HepG2 (cell line): ENCODE data around the gene C16orf86. TPM values are rescaled to one million over a fixed set of nuclear protein-coding genes. Genes with fewer than 3 reads are reported as not detected.

Experiments used
- ARNT ChIP-seq: fragments of 450-650 bp; IDR thresholded peaks from 2 replicates; pipeline ENCODE4 v1.6.1; 2017
- CENPT ChIP-seq: sonication (generic); formaldehyde crosslinking; IDR thresholded peaks from 2 replicates; pipeline ENCODE4 v1.8.0; 2022; ENCODE audit warnings: low read depth, mild to moderate bottlenecking, moderate library complexity, missing genetic modification reagents
- IKZF4 ChIP-seq: sonication (generic); formaldehyde crosslinking; IDR thresholded peaks from 2 replicates; pipeline ENCODE4 v1.5.1; 2020; ENCODE audit warnings: borderline replicate concordance, mild to moderate bottlenecking, low read depth, missing genetic modification reagents; ENCODE audit errors: not compliant biosample characterization
- JDP2 ChIP-seq: sonication (generic); formaldehyde crosslinking; IDR thresholded peaks from 2 replicates; pipeline ENCODE4 v1.8.1; 2022; ENCODE audit warnings: missing genetic modification reagents, borderline replicate concordance
- KDM5B ChIP-seq: sonication (generic); formaldehyde crosslinking; IDR thresholded peaks from 2 replicates; pipeline ENCODE4 v1.4.0; 2020; ENCODE audit warnings: missing genetic modification reagents, mild to moderate bottlenecking, borderline replicate concordance
- MED8 ChIP-seq: sonication (generic); formaldehyde crosslinking; IDR thresholded peaks from 2 replicates; pipeline ENCODE4 v1.8.1; 2023; ENCODE audit warnings: mild to moderate bottlenecking, missing genetic modification reagents; ENCODE audit not compliant: insufficient replicate concordance
- MIXL1 ChIP-seq: IDR thresholded peaks from 2 replicates; pipeline ENCODE4 v1.6.1; 2016
- RFX3 ChIP-seq: IDR thresholded peaks from 2 replicates; pipeline ENCODE4 v1.6.1; 2016; ENCODE audit warnings: missing biosample characterization, missing genetic modification reagents
- SALL2 ChIP-seq: sonication (generic); formaldehyde crosslinking; IDR thresholded peaks from 2 replicates; pipeline ENCODE4 v1.8.1; 2023; ENCODE audit warnings: mild to moderate bottlenecking, missing genetic modification reagents, inconsistent platforms
- TOPORS ChIP-seq: sonication (generic); formaldehyde crosslinking; IDR thresholded peaks from 2 replicates; pipeline ENCODE4 v1.8.0; 2023; ENCODE audit warnings: mild to moderate bottlenecking, missing genetic modification reagents
- ZBTB38 ChIP-seq: sonication (generic); formaldehyde crosslinking; IDR thresholded peaks from 2 replicates; pipeline ENCODE4 v1.5.1; 2020; ENCODE audit warnings: mild to moderate bottlenecking, missing genetic modification reagents
- ZNF331 ChIP-seq: sonication (generic); formaldehyde crosslinking; IDR thresholded peaks from 2 replicates; pipeline ENCODE4 v1.4.0; 2020; ENCODE audit warnings: missing genetic modification reagents
- ZNF431 ChIP-seq: sonication (generic); formaldehyde crosslinking; IDR thresholded peaks from 2 replicates; pipeline ENCODE4 v1.9.0; 2022; ENCODE audit warnings: missing genetic modification reagents, low read depth, mild to moderate bottlenecking, borderline replicate concordance
- ZNF7 ChIP-seq: IDR thresholded peaks from 2 replicates; pipeline ENCODE4 v1.6.1; 2016; ENCODE audit warnings: missing biosample characterization, missing genetic modification reagents
- polyA plus RNA-seq, 8 experiments: library from polyadenylated mRNA; depleted of rRNA in 3 of 8; stranded (reverse) in 7 of 8; unstranded in 1 of 8; fragments of >200 nt; fragmentation: Illumina TruSeq in 4 of 8; extraction: Trizol in 4 of 8; gene quantifications; 2 replicates each; pipeline versions ENCODE4 v1.2.1 to v1.2.3, GENCODE V29; 2011 to 2016; ENCODE audit warnings: low read depth in 4 of 8, missing spikeins in 1 of 8, mixed read lengths in 1 of 8; ENCODE audit not compliant: insufficient read depth in 1 of 8
- total RNA-seq, 5 experiments: library from RNA; depleted of rRNA; stranded (reverse); fragments of >200 nt; fragmentation: Illumina TruSeq; extraction: Trizol; gene quantifications; 2 replicates each; pipeline ENCODE4 v1.2.3, GENCODE V29; 2016; ENCODE audit warnings: low read depth in 1 of 5
- TF ChIP-seq, protein P1 (sequence below): sonication (generic); formaldehyde crosslinking; IDR thresholded peaks from 2 replicates; pipeline ENCODE4 v1.5.1; 2020; ENCODE audit warnings: mild to moderate bottlenecking, moderate library complexity, missing genetic modification reagents
- TF ChIP-seq, protein P2 (sequence below): sonication (generic); formaldehyde crosslinking; IDR thresholded peaks from 2 replicates; pipeline ENCODE4 v1.5.0; 2020; ENCODE audit warnings: missing genetic modification reagents
- TF ChIP-seq, protein P3 (sequence below): IDR thresholded peaks from 2 replicates; pipeline ENCODE4 v1.6.1; 2016; ENCODE audit warnings: low read depth, borderline replicate concordance
- TF ChIP-seq, protein P4 (sequence below): sonication (generic); formaldehyde crosslinking; IDR thresholded peaks from 2 replicates; pipeline ENCODE4 v1.5.0; 2020; ENCODE audit warnings: mild to moderate bottlenecking, missing genetic modification reagents
- TF ChIP-seq, protein P5 (sequence below): sonication (generic); formaldehyde crosslinking; IDR thresholded peaks from 2 replicates; pipeline ENCODE4 v1.5.0; 2020; ENCODE audit warnings: mild to moderate bottlenecking, missing genetic modification reagents, moderate library complexity
- TF ChIP-seq, protein P6 (sequence below): fragments of 450-650 bp; IDR thresholded peaks from 2 replicates; pipeline ENCODE4 v1.6.1; 2017

C16orf86 gene
- total and polyA plus RNA-seq, 2 of the 13 experiments (the other 11 are each of a cell fraction or from before 2014, with no cell fraction given), result 1.5 to 3.1 TPM

DNA sequence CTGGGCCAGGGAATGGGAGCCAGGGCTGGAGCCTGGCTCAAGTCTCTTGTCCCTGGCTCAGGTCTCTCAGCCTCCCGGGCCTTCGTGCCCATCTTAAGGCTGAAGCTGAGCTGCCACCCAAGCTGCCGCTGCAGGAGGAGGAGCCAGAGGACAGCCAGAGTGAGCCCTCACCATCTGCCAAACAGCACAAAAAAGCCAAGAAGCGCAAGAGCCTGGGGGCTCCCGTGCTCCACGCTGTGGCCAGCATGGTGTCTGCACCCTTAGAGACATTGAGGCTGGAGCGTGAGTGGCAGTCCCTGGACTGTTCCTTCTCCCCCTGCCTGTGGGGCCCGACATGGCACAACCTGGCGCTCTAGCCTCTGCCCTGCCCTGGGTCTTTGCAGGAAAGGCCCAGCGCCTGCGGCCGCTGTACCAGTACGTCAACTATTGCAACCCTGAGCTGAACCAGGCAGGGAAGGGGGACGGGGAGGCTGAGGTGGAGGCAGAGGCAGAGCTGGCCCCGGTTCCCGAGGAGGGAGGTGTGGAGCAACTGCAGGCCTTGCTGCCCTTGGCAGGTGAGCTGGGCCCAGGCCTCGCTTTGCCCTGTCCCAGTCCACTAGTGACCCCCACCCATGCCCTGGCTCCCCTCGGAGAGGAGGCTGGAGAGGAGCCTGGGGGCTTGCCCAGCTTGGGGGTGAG lies 1.3 kb downstream of the C16orf86 start (continued):
- TF ChIP-seq, protein P1, sequence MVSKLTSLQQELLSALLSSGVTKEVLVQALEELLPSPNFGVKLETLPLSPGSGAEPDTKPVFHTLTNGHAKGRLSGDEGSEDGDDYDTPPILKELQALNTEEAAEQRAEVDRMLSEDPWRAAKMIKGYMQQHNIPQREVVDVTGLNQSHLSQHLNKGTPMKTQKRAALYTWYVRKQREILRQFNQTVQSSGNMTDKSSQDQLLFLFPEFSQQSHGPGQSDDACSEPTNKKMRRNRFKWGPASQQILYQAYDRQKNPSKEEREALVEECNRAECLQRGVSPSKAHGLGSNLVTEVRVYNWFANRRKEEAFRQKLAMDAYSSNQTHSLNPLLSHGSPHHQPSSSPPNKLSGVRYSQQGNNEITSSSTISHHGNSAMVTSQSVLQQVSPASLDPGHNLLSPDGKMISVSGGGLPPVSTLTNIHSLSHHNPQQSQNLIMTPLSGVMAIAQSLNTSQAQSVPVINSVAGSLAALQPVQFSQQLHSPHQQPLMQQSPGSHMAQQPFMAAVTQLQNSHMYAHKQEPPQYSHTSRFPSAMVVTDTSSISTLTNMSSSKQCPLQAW, result 0 out of 2 replicates have a peak, but pooled peaks have one; percentile 15
- TF ChIP-seq ZNF431 (CRISPR knock-in tag) (no peak), CENPT (CRISPR knock-in tag) (no peak), KDM5B (CRISPR knock-in tag) (peak; percentile 20), ZNF331 (CRISPR knock-in tag) (peak; percentile 91), TOPORS (CRISPR knock-in tag) (peak; percentile 17; the same call in 1 of the 2 replicates), ZBTB38 (CRISPR knock-in tag) (peak; percentile 48; the same call in 1 of the 2 replicates), IKZF4 (CRISPR knock-in tag) (peak; percentile 41), RFX3 (CRISPR knock-in tag) (no peak), MED8 (no peak), ARNT (no peak), ZNF7 (no peak), MIXL1 (CRISPR knock-in tag) (0 out of 2 replicates have a peak, but pooled peaks have one; percentile 42), JDP2 (CRISPR knock-in tag) (no peak), SALL2 (peak; percentile 37; the same call in 1 of the 2 replicates)
- TF ChIP-seq, protein P2, sequence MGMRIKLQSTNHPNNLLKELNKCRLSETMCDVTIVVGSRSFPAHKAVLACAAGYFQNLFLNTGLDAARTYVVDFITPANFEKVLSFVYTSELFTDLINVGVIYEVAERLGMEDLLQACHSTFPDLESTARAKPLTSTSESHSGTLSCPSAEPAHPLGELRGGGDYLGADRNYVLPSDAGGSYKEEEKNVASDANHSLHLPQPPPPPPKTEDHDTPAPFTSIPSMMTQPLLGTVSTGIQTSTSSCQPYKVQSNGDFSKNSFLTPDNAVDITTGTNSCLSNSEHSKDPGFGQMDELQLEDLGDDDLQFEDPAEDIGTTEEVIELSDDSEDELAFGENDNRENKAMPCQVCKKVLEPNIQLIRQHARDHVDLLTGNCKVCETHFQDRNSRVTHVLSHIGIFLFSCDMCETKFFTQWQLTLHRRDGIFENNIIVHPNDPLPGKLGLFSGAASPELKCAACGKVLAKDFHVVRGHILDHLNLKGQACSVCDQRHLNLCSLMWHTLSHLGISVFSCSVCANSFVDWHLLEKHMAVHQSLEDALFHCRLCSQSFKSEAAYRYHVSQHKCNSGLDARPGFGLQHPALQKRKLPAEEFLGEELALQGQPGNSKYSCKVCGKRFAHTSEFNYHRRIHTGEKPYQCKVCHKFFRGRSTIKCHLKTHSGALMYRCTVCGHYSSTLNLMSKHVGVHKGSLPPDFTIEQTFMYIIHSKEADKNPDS (CRISPR knock-in tag), result peak; percentile 84; the same call in 1 of the 2 replicates
- TF ChIP-seq, protein P3, sequence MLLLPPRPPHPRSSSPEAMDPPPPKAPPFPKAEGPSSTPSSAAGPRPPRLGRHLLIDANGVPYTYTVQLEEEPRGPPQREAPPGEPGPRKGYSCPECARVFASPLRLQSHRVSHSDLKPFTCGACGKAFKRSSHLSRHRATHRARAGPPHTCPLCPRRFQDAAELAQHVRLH (CRISPR knock-in tag), result peak; percentile 72; the same call in 1 of the 2 replicates
- TF ChIP-seq, protein P4, sequence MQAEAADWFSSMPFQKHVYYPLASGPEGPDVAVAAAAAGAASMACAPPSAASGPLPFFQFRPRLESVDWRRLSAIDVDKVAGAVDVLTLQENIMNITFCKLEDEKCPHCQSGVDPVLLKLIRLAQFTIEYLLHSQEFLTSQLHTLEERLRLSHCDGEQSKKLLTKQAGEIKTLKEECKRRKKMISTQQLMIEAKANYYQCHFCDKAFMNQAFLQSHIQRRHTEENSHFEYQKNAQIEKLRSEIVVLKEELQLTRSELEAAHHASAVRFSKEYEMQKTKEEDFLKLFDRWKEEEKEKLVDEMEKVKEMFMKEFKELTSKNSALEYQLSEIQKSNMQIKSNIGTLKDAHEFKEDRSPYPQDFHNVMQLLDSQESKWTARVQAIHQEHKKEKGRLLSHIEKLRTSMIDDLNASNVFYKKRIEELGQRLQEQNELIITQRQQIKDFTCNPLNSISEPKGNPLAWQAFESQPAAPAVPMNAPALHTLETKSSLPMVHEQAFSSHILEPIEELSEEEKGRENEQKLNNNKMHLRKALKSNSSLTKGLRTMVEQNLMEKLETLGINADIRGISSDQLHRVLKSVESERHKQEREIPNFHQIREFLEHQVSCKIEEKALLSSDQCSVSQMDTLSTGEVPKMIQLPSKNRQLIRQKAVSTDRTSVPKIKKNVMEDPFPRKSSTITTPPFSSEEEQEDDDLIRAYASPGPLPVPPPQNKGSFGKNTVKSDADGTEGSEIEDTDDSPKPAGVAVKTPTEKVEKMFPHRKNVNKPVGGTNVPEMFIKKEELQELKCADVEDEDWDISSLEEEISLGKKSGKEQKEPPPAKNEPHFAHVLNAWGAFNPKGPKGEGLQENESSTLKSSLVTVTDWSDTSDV (CRISPR knock-in tag), result no peak
- TF ChIP-seq, protein P5, sequence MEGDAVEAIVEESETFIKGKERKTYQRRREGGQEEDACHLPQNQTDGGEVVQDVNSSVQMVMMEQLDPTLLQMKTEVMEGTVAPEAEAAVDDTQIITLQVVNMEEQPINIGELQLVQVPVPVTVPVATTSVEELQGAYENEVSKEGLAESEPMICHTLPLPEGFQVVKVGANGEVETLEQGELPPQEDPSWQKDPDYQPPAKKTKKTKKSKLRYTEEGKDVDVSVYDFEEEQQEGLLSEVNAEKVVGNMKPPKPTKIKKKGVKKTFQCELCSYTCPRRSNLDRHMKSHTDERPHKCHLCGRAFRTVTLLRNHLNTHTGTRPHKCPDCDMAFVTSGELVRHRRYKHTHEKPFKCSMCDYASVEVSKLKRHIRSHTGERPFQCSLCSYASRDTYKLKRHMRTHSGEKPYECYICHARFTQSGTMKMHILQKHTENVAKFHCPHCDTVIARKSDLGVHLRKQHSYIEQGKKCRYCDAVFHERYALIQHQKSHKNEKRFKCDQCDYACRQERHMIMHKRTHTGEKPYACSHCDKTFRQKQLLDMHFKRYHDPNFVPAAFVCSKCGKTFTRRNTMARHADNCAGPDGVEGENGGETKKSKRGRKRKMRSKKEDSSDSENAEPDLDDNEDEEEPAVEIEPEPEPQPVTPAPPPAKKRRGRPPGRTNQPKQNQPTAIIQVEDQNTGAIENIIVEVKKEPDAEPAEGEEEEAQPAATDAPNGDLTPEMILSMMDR (CRISPR knock-in tag), result peak; percentile 99
- TF ChIP-seq, protein P6, sequence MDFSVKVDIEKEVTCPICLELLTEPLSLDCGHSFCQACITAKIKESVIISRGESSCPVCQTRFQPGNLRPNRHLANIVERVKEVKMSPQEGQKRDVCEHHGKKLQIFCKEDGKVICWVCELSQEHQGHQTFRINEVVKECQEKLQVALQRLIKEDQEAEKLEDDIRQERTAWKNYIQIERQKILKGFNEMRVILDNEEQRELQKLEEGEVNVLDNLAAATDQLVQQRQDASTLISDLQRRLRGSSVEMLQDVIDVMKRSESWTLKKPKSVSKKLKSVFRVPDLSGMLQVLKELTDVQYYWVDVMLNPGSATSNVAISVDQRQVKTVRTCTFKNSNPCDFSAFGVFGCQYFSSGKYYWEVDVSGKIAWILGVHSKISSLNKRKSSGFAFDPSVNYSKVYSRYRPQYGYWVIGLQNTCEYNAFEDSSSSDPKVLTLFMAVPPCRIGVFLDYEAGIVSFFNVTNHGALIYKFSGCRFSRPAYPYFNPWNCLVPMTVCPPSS, result no peak
